Measurements from ENCODE around the gene DOCK6.

The DOCK6 gene

GRCh38 chr19:11278670-11279069 is 16.3 kb upstream of the DOCK6 start:
- no peak for DNase-seq (ENCODE audit: low spot score)
- Histone ChIP-seq H3K9me3 (ENCODE audit: severe bottlenecking) (no peaks in the 10 kb centered on the region), H3K27me3 (ENCODE audit: insufficient read depth, poor library complexity, severe bottlenecking) (no peaks in the 10 kb centered on the region), H3K27ac (ENCODE audit: poor library complexity, severe bottlenecking) (no peak overlapping the region), H3K4me3 (ENCODE audit: severe bottlenecking) (no peak overlapping the region), H3K36me3 (ENCODE audit: low read depth) (no peaks in the 10 kb centered on the region), H3K4me1 (ENCODE audit: insufficient read depth, poor library complexity, severe bottlenecking) (no peaks in the 10 kb centered on the region)
- no peak for TF ChIP-seq CTCF (IDR thresholded peaks at IDR 0.05; ENCODE audit: poor library complexity, severe bottlenecking)
- no peak for ATAC-seq (ENCODE audit: low read depth)

GRCh38 chr19:11274533-11275086 is 12.3 kb upstream of the DOCK6 start:
- Histone ChIP-seq H3K36me3 (ENCODE audit: low read depth) (no peaks in the 10 kb centered on the region), H3K9me3 (ENCODE audit: severe bottlenecking) (no peaks in the 10 kb centered on the region), H3K4me1 (ENCODE audit: insufficient read depth, poor library complexity, severe bottlenecking) (peaks cover 4% of the 10 kb centered on the region), H3K27ac (ENCODE audit: poor library complexity, severe bottlenecking) (no peak overlapping the region), H3K27me3 (ENCODE audit: insufficient read depth, poor library complexity, severe bottlenecking) (no peaks in the 10 kb centered on the region), H3K4me3 (ENCODE audit: severe bottlenecking) (no peak overlapping the region)
- DNase-seq (ENCODE audit: low spot score) (no peak), ATAC-seq (ENCODE audit: low read depth) (no peak)
- no peak for TF ChIP-seq CTCF (IDR thresholded peaks at IDR 0.05; ENCODE audit: poor library complexity, severe bottlenecking)

GRCh38 chr19:11273989-11274388 is 11.7 kb upstream of the DOCK6 start:
- Histone ChIP-seq H3K4me3 (ENCODE audit: severe bottlenecking) (no peak overlapping the region), H3K27ac (ENCODE audit: poor library complexity, severe bottlenecking) (no peak overlapping the region), H3K9me3 (ENCODE audit: severe bottlenecking) (no peaks in the 10 kb centered on the region), H3K36me3 (ENCODE audit: low read depth) (no peaks in the 10 kb centered on the region), H3K4me1 (ENCODE audit: insufficient read depth, poor library complexity, severe bottlenecking) (peaks cover 11% of the 10 kb centered on the region), H3K27me3 (ENCODE audit: insufficient read depth, poor library complexity, severe bottlenecking) (no peaks in the 10 kb centered on the region)
- TF ChIP-seq CTCF (IDR thresholded peaks at IDR 0.05; ENCODE audit: poor library complexity, severe bottlenecking): no peak
- ATAC-seq (ENCODE audit: low read depth) (no peak), DNase-seq (ENCODE audit: low spot score) (no peak)

- Histone ChIP-seq H3K4me1 (ENCODE audit: insufficient read depth, poor library complexity, severe bottlenecking) (peaks cover 11% of the 10 kb centered on the region), H3K36me3 (ENCODE audit: low read depth) (no peaks in the 10 kb centered on the region), H3K27me3 (ENCODE audit: insufficient read depth, poor library complexity, severe bottlenecking) (no peaks in the 10 kb centered on the region), H3K9me3 (ENCODE audit: severe bottlenecking) (no peaks in the 10 kb centered on the region), H3K27ac (ENCODE audit: poor library complexity, severe bottlenecking) (no peak overlapping the region), H3K4me3 (ENCODE audit: severe bottlenecking) (no peak overlapping the region)
- no peak for TF ChIP-seq CTCF (IDR thresholded peaks at IDR 0.05; ENCODE audit: poor library complexity, severe bottlenecking)
- ATAC-seq (ENCODE audit: low read depth): no peak
- DNase-seq (ENCODE audit: low spot score): no peak
These were observed 11.0 kb upstream of the DOCK6 start for GRCh38 chr19:11273296-11273695.

- Histone ChIP-seq H3K9me3 (ENCODE audit: severe bottlenecking) (no peaks in the 10 kb centered on the region), H3K4me3 (ENCODE audit: severe bottlenecking) (no peak overlapping the region), H3K36me3 (ENCODE audit: low read depth) (no peaks in the 10 kb centered on the region), H3K4me1 (ENCODE audit: insufficient read depth, poor library complexity, severe bottlenecking) (peaks cover 27% of the 10 kb centered on the region), H3K27me3 (ENCODE audit: insufficient read depth, poor library complexity, severe bottlenecking) (no peaks in the 10 kb centered on the region), H3K27ac (ENCODE audit: poor library complexity, severe bottlenecking) (peak overlapping the region; percentile 98)
- DNase-seq (ENCODE audit: low spot score) (no peak), ATAC-seq (ENCODE audit: low read depth) (peak; percentile 46)
- no peak for TF ChIP-seq CTCF (IDR thresholded peaks at IDR 0.05; ENCODE audit: poor library complexity, severe bottlenecking)
These were observed 7.1 kb upstream of the DOCK6 start for GRCh38 chr19:11269408-11269807.

Measured in RWPE2 (cell line).